SK-N-MC (cell line): Measurements from ENCODE around the gene TPSB2.
"Not testable (repeated sequence)": the region's sequence is repeated elsewhere in the genome, so short reads cannot be mapped to it uniquely, and the experiment has no call there.

Experiments
- EZH2 ChIP-seq: fragments of 200-600 bp; sonication (generic); IDR thresholded peaks from one replicate; pipeline ENCODE4 v1.6.1; 2017; ENCODE audit warnings: antibody characterized with exemption
- FOXP2 ChIP-seq: optimal IDR thresholded peaks from 2 replicates; pipeline ENCODE3; 2011; ENCODE audit warnings: mild to moderate bottlenecking, moderate library complexity; ENCODE audit not compliant: insufficient read depth; ENCODE audit errors: extremely low read length, control extremely low read depth
- POLR2AphosphoS5 ChIP-seq: IDR thresholded peaks from 2 replicates; pipeline ENCODE4 v1.6.1; 2012; ENCODE audit warnings: mild to moderate bottlenecking, low read depth, low read length, borderline replicate concordance

- not testable (repeated sequence) for TF ChIP-seq POLR2AphosphoS5, EZH2, FOXP2
Measured at GRCh38 chr16:1230471-1231212, 658 bp upstream of the TPSB2 start.
